ENCODE results near the gene RAD51B. TPM values are rescaled to one million over a fixed set of nuclear protein-coding genes. Genes with fewer than 3 reads are reported as not detected.

RAD51B gene
- total and polyA plus RNA-seq, 2 donors (not counting 1 experiment from before 2014, with no cell fraction given) = 4.6 to 16.3 TPM

- H3K9ac ChIP-seq (ENCODE audit: insufficient read depth, low read length) = no peak overlapping the region
- H4K20me1 ChIP-seq (ENCODE audit: control insufficient read depth, extremely low read depth, insufficient read depth, low read length) = no peaks in the 10 kb centered on the region
- H3K4me1 ChIP-seq (ENCODE audit: control insufficient read depth, extremely low read depth, insufficient read depth, low read length) = no peaks in the 10 kb centered on the region
- H3K27me3 ChIP-seq (ENCODE audit: control insufficient read depth, insufficient read depth, low read length) = no peaks in the 10 kb centered on the region
- TF ChIP-seq CTCF (conservative IDR thresholded peaks at IDR 0.05 in 1 of 2, IDR thresholded peaks at IDR 0.05 in 1 of 2; ENCODE audit: low read depth in 1 of 2, low read length in 2 of 2) (no peak), EZH2 (IDR thresholded peaks at IDR 0.05; ENCODE audit: low read length, missing control alignments) (no peak)
- H3K4me3 ChIP-seq (replicated peaks in 1 of 4; ENCODE audit: control extremely low read depth in 1 of 4, insufficient read depth in 1 of 4, low read depth in 3 of 4, low read length in 4 of 4) = no peak overlapping the region
- no peak overlapping the region for H3K4me2 ChIP-seq (ENCODE audit: extremely low read depth, insufficient read depth, low read length)
- peak overlapping the region; percentile 51 for H2AFZ ChIP-seq (ENCODE audit: low read length)
- no peaks in the 10 kb centered on the region for H3K79me2 ChIP-seq (ENCODE audit: control insufficient read depth, insufficient read depth, low read length)
- peak in 1 of 2 donors; percentile 90 for DNase-seq (ENCODE audit: low read depth in 2 of 2)
- H3K9me3 ChIP-seq (ENCODE audit: control insufficient read depth, insufficient read depth, low read depth, low read length) = no peaks in the 10 kb centered on the region
- H3K27ac ChIP-seq (ENCODE audit: insufficient read depth, low read length) = no peak overlapping the region
- no peaks in the 10 kb centered on the region for H3K36me3 ChIP-seq (ENCODE audit: control insufficient read depth, insufficient read depth, low read length)
These were observed 380.1 kb downstream of the RAD51B start for GRCh38 chr14:68199554-68200151.

- no peak overlapping the region for H3K27ac ChIP-seq (ENCODE audit: insufficient read depth, low read length)
- H3K4me2 ChIP-seq (ENCODE audit: extremely low read depth, insufficient read depth, low read length) = no peak overlapping the region
- H4K20me1 ChIP-seq (ENCODE audit: control insufficient read depth, extremely low read depth, insufficient read depth, low read length) = no peaks in the 10 kb centered on the region
- H2AFZ ChIP-seq (ENCODE audit: low read length) = no peak overlapping the region
- H3K79me2 ChIP-seq (ENCODE audit: control insufficient read depth, insufficient read depth, low read length) = no peaks in the 10 kb centered on the region
- no peaks in the 10 kb centered on the region for H3K36me3 ChIP-seq (ENCODE audit: control insufficient read depth, insufficient read depth, low read length)
- TF ChIP-seq CTCF (conservative IDR thresholded peaks at IDR 0.05 in 1 of 2, IDR thresholded peaks at IDR 0.05 in 1 of 2; ENCODE audit: low read depth in 1 of 2, low read length in 2 of 2) (no peak), EZH2 (IDR thresholded peaks at IDR 0.05; ENCODE audit: low read length, missing control alignments) (no peak)
- no peak overlapping the region for H3K4me3 ChIP-seq (replicated peaks in 1 of 4; ENCODE audit: control extremely low read depth in 1 of 4, insufficient read depth in 1 of 4, low read depth in 3 of 4, low read length in 4 of 4)
- DNase-seq (ENCODE audit: low read depth in 2 of 2) = peak in 1 of 2 donors; percentile 65
- H3K9me3 ChIP-seq (ENCODE audit: control insufficient read depth, insufficient read depth, low read depth, low read length) = no peaks in the 10 kb centered on the region
- H3K9ac ChIP-seq (ENCODE audit: insufficient read depth, low read length) = no peak overlapping the region
- peaks cover 6% of the 10 kb centered on the region for H3K4me1 ChIP-seq (ENCODE audit: control insufficient read depth, extremely low read depth, insufficient read depth, low read length)
- no peaks in the 10 kb centered on the region for H3K27me3 ChIP-seq (ENCODE audit: control insufficient read depth, insufficient read depth, low read length)
These were observed 384.3 kb downstream of the RAD51B start for GRCh38 chr14:68203871-68204270.

- peak; percentile 50 to 70 for DNase-seq (ENCODE audit: low read depth in 2 of 2)
- Histone ChIP-seq H3K4me2 (ENCODE audit: extremely low read depth, insufficient read depth, low read length) (peak overlapping the region; percentile 15), H2AFZ (ENCODE audit: low read length) (no peak overlapping the region), H3K9me3 (ENCODE audit: control insufficient read depth, insufficient read depth, low read depth, low read length) (no peaks in the 10 kb centered on the region), H3K27me3 (ENCODE audit: control insufficient read depth, insufficient read depth, low read length) (no peaks in the 10 kb centered on the region), H3K36me3 (ENCODE audit: control insufficient read depth, insufficient read depth, low read length) (no peaks in the 10 kb centered on the region), H4K20me1 (ENCODE audit: control insufficient read depth, extremely low read depth, insufficient read depth, low read length) (no peaks in the 10 kb centered on the region), H3K79me2 (ENCODE audit: control insufficient read depth, insufficient read depth, low read length) (no peaks in the 10 kb centered on the region), H3K4me3 (replicated peaks in 1 of 4; ENCODE audit: control extremely low read depth in 1 of 4, insufficient read depth in 1 of 4, low read depth in 3 of 4, low read length in 4 of 4) (no peak overlapping the region), H3K9ac (ENCODE audit: insufficient read depth, low read length) (no peak overlapping the region), H3K4me1 (ENCODE audit: control insufficient read depth, extremely low read depth, insufficient read depth, low read length) (peaks cover 17% of the 10 kb centered on the region), H3K27ac (ENCODE audit: insufficient read depth, low read length) (no peak overlapping the region)
- TF ChIP-seq EZH2 (IDR thresholded peaks at IDR 0.05; ENCODE audit: low read length, missing control alignments) (no peak), CTCF (conservative IDR thresholded peaks at IDR 0.05 in 1 of 2, IDR thresholded peaks at IDR 0.05 in 1 of 2; ENCODE audit: low read depth in 1 of 2, low read length in 2 of 2) (no peak)
These were observed 388.6 kb downstream of the RAD51B start for GRCh38 chr14:68208218-68208617.
